GM21619 (cell line): ENCODE results near the gene PROC.
"Not testable (repeated sequence)": the region's sequence is repeated elsewhere in the genome, so short reads cannot be mapped to it uniquely, and the experiment has no call there.

ENCODE experiments used
- ATAC-seq: cut with Tn5 transposase; IDR thresholded peaks from one replicate; pipeline ENCODE4 v1.9.1; 2021; ENCODE audit not compliant: unreplicated experiment

The PROC gene

GRCh38 chr2:127426501-127427354, 8.5 kb downstream of the PROC start:
- no peak for ATAC-seq

GRCh38 chr2:127427376-127428056, 9.3 kb downstream of the PROC start:
- no peak for ATAC-seq

DNA sequence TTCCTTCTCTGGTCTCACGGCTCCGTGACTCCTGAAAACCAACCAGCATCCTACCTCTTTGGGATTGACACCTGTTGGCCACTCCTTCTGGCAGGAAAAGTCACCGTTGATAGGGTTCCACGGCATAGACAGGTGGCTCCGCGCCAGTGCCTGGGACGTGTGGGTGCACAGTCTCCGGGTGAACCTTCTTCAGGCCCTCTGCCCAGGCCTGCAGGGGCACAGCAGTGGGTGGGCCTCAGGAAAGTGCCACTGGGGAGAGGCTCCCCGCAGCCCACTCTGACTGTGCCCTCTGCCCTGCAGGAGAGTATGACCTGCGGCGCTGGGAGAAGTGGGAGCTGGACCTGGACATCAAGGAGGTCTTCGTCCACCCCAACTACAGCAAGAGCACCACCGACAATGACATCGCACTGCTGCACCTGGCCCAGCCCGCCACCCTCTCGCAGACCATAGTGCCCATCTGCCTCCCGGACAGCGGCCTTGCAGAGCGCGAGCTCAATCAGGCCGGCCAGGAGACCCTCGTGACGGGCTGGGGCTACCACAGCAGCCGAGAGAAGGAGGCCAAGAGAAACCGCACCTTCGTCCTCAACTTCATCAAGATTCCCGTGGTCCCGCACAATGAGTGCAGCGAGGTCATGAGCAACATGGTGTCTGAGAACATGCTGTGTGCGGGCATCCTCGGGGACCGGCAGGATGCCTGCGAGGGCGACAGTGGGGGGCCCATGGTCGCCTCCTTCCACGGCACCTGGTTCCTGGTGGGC, 10.0 kb downstream of the PROC start:
- ATAC-seq: no peak

GRCh38 chr2:127428815-127429109, 10.5 kb downstream of the PROC start:
- ATAC-seq: no peak

- no peak for ATAC-seq
Measured at GRCh38 chr2:127429291-127429690, 11.1 kb downstream of the PROC start.

DNA sequence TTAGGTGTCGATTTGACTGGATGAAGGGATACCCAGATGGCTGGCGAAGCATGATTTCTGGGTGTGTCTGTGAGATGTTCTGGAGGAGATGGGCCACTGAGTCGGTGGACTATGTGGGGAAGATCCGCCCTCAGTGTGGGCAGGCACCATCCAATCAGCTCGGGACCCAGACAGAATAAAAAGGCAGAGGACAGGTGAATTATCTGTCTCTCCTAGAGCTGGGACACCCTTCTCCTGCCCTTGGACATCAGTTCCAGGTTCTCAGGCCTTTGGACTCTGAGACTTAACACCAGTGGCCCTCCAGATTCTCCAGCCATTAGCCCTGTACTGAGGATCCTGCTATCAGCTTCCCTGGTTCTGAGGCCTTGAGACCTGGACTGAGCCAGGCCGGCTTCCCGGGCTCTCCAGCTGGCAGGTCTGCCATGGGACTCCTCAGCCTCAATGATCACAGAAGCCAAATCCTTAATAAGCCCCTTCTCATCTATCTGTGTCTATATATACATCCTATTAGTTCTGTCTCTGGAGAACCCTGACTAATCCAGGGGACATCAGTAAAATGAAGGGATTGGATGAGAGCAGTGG, 11.7 kb downstream of the PROC start:
- ATAC-seq: no peak

DNA sequence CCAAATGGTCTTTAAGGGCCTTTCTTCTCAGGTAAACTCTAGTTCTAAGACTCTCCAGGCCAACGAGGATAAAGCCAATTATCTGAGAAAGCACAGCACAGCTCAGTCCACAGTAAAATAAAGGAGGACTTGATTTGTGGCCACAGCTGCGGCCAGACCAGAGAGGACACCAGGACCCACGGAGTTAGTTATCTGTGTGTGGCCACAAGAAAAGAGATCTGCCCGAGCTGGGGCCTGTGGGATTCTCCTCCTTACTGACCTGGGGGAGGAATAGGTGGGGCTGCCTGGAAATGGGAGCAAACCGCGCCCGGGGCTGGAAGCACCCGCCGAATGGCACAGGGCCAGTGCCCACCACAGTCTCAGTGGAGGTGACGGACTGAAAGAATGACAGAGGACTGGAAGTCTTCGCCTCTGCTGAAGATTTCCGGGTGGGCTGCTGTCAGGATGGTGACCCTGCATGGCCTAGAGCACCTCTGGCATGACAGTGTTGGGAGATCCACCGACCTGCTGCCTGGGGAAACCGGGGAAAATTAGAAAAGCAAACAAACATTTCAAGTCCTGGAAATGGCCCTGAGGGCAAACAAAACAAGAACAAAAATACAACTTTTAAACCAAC, 13.3 kb downstream of the PROC start:
- no peak for ATAC-seq

GRCh38 chr2:127434515-127434914, 16.3 kb downstream of the PROC start:
- ATAC-seq: no peak

- no peak for ATAC-seq
Measured at GRCh38 chr2:127437056-127437455, 18.8 kb downstream of the PROC start.

DNA sequence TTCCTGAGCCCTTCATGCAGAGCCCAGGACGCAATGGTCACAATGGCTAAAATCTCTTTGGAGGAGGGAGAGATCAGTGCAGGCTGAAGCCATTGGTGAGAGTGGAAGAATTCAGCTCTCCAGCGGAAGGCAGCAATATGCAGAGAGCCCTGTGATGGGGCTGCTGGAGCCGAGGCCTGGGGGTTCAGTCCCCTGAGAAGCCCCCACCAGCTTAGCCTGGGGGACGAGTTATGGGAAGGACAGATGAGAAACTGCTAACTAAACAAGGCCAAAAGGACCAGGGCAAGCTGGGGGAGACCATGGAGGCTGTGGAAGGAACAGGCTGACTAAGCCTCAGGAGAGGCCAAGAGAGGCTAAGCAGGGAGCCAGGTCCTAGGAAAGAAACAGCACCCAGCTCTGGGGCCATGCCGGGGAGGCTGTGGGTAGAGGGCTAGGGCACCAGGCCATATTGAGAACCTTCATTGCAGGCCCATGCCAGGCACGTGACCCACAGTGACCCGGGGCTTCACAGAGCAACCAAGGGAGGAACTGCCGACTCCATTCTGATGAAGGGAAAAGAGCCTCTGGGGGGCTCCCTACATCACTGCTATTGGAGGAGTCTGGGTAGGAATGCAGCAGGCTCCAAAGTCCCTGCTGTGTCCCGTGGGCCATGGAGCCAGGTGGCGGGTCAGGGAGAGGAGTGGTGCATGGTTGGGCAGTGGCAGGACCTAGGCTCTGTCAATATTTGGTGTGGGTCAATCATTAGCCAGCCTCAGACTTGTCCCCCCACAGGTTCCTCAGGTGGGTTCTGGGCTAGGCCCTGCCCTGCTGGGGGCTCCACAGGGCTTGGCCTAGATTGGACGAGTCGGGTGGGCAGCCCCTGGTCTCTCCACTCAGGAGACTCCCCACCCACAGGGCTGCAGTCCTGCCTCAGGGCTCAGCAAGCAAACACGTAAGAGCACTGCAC, 19.8 kb downstream of the PROC start:
- ATAC-seq: no peak

- ATAC-seq: no peak
Measured at GRCh38 chr2:127439343-127439742, 21.1 kb downstream of the PROC start.

GRCh38 chr2:127448526-127448925, 30.3 kb downstream of the PROC start:
- no peak for ATAC-seq

DNA sequence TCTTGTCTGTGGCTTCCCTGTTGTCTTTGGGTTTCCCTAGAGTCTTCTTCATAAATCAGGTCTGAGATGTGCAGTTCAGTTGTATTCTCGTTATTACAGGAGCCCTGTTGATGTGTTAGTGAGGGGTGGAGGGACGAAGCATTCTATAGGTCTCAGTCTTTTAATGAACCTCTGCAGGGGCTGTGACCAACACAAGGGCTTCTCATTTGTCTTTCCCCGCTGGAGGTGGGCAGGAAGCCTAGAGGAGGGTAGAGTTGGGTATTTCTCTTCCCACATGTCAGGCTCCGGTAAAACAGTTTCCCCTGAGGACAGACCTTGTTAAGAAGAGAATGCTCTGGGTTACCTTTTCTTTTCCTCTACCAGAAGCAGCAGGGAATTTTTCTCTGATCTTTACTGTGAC, 31.2 kb downstream of the PROC start:
- no peak for ATAC-seq

- ATAC-seq: no peak
Measured at GRCh38 chr2:127449898-127450297, 31.7 kb downstream of the PROC start.

GRCh38 chr2:127451981-127452380, 33.8 kb downstream of the PROC start:
- no peak for ATAC-seq

GRCh38 chr2:127452423-127452822, 34.2 kb downstream of the PROC start:
- ATAC-seq: not testable (repeated sequence)

- ATAC-seq: no peak
Measured at GRCh38 chr2:127453013-127453391, 34.8 kb downstream of the PROC start.

DNA sequence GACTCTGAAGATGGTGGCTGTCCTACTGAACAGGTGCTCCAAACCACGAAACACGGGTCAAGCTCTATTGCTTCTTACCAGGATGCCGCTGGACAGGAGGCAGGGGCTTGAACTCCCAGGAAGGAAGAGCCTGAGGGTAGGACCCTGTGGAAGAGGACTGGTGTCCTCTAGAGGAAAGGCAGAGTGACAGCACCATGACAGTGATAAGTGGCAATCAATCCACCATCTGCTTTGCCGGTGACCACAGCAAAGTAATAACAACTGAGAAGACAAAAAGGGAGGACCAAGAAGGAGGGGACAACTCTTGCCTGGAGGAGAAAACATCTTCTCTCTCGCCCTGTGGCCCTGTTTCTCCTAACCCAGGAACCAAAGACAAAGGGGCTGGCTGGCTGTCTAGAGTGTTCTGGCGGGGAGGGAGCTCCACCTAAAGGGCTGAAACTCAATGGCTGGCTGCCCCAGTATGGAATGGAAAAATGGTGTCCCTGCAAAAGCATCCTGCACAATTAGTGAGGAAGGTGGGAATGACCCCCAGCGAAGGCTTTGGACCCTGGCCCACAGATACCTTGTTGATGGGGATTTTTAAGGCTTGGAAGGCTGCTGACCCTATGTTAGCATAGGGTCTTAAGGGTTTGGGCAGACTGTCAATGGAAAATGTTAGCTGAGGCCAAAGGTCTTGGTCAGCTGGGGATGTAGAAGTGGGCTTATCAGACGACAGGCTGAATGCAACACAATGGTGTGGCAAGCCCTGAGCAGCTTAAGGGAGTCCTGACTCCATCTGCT, 35.4 kb downstream of the PROC start:
- no peak for ATAC-seq
